SU-DHL-6 (cell line): ENCODE results near the gene PCP2.

Experiments used
- H2AFZ ChIP-seq: fragments of 200-600 bp; sonication (generic); 2 replicates; pipeline ENCODE4 v1.6.1; 2014; ENCODE audit warnings: low read depth, mild to moderate bottlenecking, moderate library complexity, mixed read lengths, antibody characterized with exemption, low read length; ENCODE audit not compliant: severe bottlenecking
- H3F3A ChIP-seq: fragments of 200-600 bp; shearing (Covaris generic); 2 replicates; pipeline ENCODE4 v1.6.0; 2016; ENCODE audit warnings: antibody characterized with exemption, mild to moderate bottlenecking; ENCODE audit not compliant: insufficient read depth
- H3K27ac ChIP-seq: fragments of 200-600 bp; sonication (generic); 2 replicates; pipeline ENCODE4 v1.5.1; 2016; ENCODE audit warnings: low read depth, mild to moderate bottlenecking, low read length, moderate library complexity, mixed read lengths
- H3K27me3 ChIP-seq: fragments of 200-600 bp; sonication (generic), shearing (Covaris generic); 2 replicates; pipeline ENCODE4 v1.6.0; 2014; ENCODE audit warnings: mild to moderate bottlenecking, low read length
- H3K36me3 ChIP-seq: fragments of 200-600 bp; sonication (generic); 2 replicates; pipeline ENCODE4 v1.6.1; 2014; ENCODE audit warnings: mild to moderate bottlenecking, low read length, mixed read lengths
- H3K4me2 ChIP-seq: fragments of 300-600, 200-600 bp; shearing (Covaris generic), sonication (generic); 2 replicates; pipeline ENCODE4 v1.6.0; 2014; ENCODE audit warnings: low read length, low read depth, mild to moderate bottlenecking; ENCODE audit not compliant: poor library complexity, severe bottlenecking
- H3K4me3 ChIP-seq: fragments of 200-600 bp; sonication (generic); 2 replicates; pipeline ENCODE4 v1.5.1; 2014; ENCODE audit warnings: antibody characterized with exemption, low read length, mild to moderate bottlenecking, mixed read lengths; ENCODE audit not compliant: insufficient read depth, poor library complexity, severe bottlenecking
- H3K79me2 ChIP-seq: fragments of 200-600 bp; sonication (generic); 2 replicates; pipeline ENCODE4 v1.6.1; 2014; ENCODE audit warnings: mild to moderate bottlenecking, low read length, moderate library complexity; ENCODE audit not compliant: insufficient read depth
- H3K9ac ChIP-seq: fragments of 200-600 bp; sonication (generic); 2 replicates; pipeline ENCODE4 v1.7.0; 2014; ENCODE audit warnings: mild to moderate bottlenecking, low read length
- H3K9me2 ChIP-seq: fragments of 200-600 bp; sonication (generic); replicated peaks from 2 replicates; pipeline ENCODE4 v1.6.1; 2014; ENCODE audit warnings: low read length; ENCODE audit not compliant: insufficient read depth
- H3K9me3 ChIP-seq: fragments of 200-600 bp; sonication (generic); 2 replicates; pipeline ENCODE4 v1.6.1; 2014; ENCODE audit warnings: low read length, mixed read lengths; ENCODE audit not compliant: insufficient read depth
- H4K20me1 ChIP-seq: fragments of 200-600 bp; sonication (generic); 2 replicates; pipeline ENCODE4 v1.6.1; 2014; ENCODE audit warnings: low read depth, mild to moderate bottlenecking, antibody characterized with exemption, low read length, moderate library complexity, mixed read lengths
- EZH2phosphoT487 ChIP-seq: fragments of 200-600 bp; sonication (generic), shearing (Covaris generic); conservative IDR thresholded peaks from 2 replicates; pipeline ENCODE4 v1.6.1; 2018; ENCODE audit warnings: mild to moderate bottlenecking, antibody characterized with exemption, low read length, moderate library complexity, mixed read lengths
- TF ChIP-seq, protein P1 (sequence below): fragments of 200-600 bp; sonication (generic); IDR thresholded peaks from one replicate; pipeline ENCODE4 v1.5.1; 2017; ENCODE audit warnings: antibody characterized with exemption, mild to moderate bottlenecking, low read length, moderate library complexity; ENCODE audit not compliant: insufficient read depth, poor library complexity, severe bottlenecking

PCP2 gene

GRCh38 chr19:7582446-7582845, 51.1 kb downstream of the PCP2 start:
- Histone ChIP-seq H3F3A (no peaks in the 10 kb centered on the region), H3K9me3 (no peaks in the 10 kb centered on the region), H3K27me3 (no peaks in the 10 kb centered on the region), H2AFZ (no peak overlapping the region), H3K27ac (no peak overlapping the region), H3K79me2 (no peaks in the 10 kb centered on the region), H3K36me3 (no peaks in the 10 kb centered on the region), H3K9me2 (no peaks in the 10 kb centered on the region), H3K9ac (no peak overlapping the region), H3K4me3 (no peak overlapping the region), H4K20me1 (no peaks in the 10 kb centered on the region), H3K4me2 (no peak overlapping the region)
- TF ChIP-seq, protein P1, sequence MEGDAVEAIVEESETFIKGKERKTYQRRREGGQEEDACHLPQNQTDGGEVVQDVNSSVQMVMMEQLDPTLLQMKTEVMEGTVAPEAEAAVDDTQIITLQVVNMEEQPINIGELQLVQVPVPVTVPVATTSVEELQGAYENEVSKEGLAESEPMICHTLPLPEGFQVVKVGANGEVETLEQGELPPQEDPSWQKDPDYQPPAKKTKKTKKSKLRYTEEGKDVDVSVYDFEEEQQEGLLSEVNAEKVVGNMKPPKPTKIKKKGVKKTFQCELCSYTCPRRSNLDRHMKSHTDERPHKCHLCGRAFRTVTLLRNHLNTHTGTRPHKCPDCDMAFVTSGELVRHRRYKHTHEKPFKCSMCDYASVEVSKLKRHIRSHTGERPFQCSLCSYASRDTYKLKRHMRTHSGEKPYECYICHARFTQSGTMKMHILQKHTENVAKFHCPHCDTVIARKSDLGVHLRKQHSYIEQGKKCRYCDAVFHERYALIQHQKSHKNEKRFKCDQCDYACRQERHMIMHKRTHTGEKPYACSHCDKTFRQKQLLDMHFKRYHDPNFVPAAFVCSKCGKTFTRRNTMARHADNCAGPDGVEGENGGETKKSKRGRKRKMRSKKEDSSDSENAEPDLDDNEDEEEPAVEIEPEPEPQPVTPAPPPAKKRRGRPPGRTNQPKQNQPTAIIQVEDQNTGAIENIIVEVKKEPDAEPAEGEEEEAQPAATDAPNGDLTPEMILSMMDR, result no peak
- no peak for TF ChIP-seq EZH2phosphoT487
